Measurements from ENCODE around the gene C1orf35. TPM values are rescaled to one million over a fixed set of nuclear protein-coding genes. Genes with fewer than 3 reads are reported as not detected.
A peak's percentile ranks its signal among the peaks of the same experiment; 100 is the strongest.

Gene C1orf35
- total and polyA plus RNA-seq, 9 of the 15 experiments (the other 6 are each of a cell fraction or from before 2014, with no cell fraction given), result 3.2 to 48.7 (median 12.5) TPM

DNA sequence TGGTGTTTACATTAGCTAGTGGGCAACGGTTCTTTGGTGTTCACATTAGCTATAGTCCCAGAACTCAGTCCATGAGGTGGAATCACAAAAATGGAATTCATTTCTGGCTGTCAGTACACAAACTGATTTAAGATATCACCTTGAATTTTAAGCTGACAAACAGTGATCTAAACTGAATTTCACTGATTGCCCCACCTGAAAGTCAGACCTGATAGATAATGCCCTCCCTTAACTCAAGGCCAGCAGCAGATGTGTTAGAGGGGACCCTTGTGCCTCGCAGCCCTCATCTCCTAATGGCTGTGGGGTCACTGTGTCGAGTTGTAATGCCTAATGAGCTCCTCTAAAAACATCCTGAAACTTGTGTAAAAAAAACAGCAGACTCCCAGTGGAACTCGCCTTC lies 12.0 kb downstream of the C1orf35 start (continued):
- TF ChIP-seq ZFP36 (IDR thresholded peaks at IDR 0.05; ENCODE audit: low read depth, low read length, partially characterized antibody) (no peak), KLF10 (CRISPR knock-in tag; IDR thresholded peaks at IDR 0.05) (no peak), TCF7L2 (IDR thresholded peaks at IDR 0.05; ENCODE audit: low read depth, low read length) (no peak), PML (IDR thresholded peaks at IDR 0.05; ENCODE audit: low read length) (no peak), ZNF785 (CRISPR knock-in tag; IDR thresholded peaks at IDR 0.05) (no peak), ZNF830 (CRISPR knock-in tag; IDR thresholded peaks at IDR 0.05) (no peak), ZNF778 (CRISPR knock-in tag; IDR thresholded peaks at IDR 0.05) (no peak), ZC3H8 (IDR thresholded peaks at IDR 0.05) (no peak)
- TF ChIP-seq, protein P1, sequence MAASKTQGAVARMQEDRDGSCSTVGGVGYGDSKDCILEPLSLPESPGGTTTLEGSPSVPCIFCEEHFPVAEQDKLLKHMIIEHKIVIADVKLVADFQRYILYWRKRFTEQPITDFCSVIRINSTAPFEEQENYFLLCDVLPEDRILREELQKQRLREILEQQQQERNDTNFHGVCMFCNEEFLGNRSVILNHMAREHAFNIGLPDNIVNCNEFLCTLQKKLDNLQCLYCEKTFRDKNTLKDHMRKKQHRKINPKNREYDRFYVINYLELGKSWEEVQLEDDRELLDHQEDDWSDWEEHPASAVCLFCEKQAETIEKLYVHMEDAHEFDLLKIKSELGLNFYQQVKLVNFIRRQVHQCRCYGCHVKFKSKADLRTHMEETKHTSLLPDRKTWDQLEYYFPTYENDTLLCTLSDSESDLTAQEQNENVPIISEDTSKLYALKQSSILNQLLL (CRISPR knock-in tag; IDR thresholded peaks at IDR 0.05; ENCODE audit: borderline replicate concordance), result no peak

DNA sequence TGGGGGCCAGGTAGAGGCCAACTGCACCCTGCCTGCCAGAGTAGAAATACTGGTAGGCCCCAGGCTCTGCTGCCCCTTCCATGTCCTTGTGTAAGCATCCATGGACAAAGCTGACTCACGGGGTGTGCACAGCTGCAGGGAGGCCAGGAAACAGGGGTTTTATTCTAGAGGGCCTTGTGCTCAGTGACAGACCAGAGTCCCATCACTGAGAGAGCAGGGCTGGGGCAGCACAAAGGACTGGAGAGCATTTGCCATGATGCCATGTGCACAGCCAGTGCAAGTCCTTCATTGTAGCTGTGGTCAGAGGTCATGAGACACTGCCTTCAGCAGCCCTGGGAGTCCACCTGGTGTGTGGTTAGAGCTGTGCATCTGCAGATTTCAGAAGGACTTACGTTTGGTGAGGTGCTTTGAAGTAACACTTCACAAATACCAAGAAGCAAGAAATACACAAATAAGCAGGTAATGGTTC lies 12.5 kb downstream of the C1orf35 start:
- DNase-seq (ENCODE audit: extremely low read depth in 1 of 4, low spot score in 3 of 4) (no peak), FAIRE-seq (no peak), ATAC-seq (peak; percentile 7; the same call in 1 of the 3 replicates)
- H3K9ac ChIP-seq (ENCODE audit: insufficient read depth in 1 of 2, low read depth in 2 of 2, low read length in 2 of 2), result no peak overlapping the region
- peaks cover 93% of the 10 kb centered on the region for H3K36me3 ChIP-seq (ENCODE audit: control insufficient read depth, insufficient read depth, low read length)
- peaks cover 37% of the 10 kb centered on the region for H3K9me1 ChIP-seq (ENCODE audit: control insufficient read depth, insufficient read depth, low read length)
- no TSS peak for BruUV-seq (replicated peaks)
- H3K79me2 ChIP-seq (ENCODE audit: control insufficient read depth, insufficient read depth, low read length), result peaks cover 100% of the 10 kb centered on the region
- ChIA-PET CTCF (ENCODE audit: low intra/inter-chr PET ratio) (no interaction called here), POLR2A (interaction anchor here (0.9 to 7.1 kb wide), 6 partner anchors 7 to 42 kb away, joined by 3 to 92 read pairs (median 8); partner anchors contain the start of gene ARF1)
- WGBS (ENCODE audit: insufficient coverage, low coverage, missing lambda C conversion rate), result 70% methylated on average over 2 of the region's 2 CpGs
- H3K4me1 ChIP-seq (replicated peaks in 1 of 2; ENCODE audit: control insufficient read depth in 2 of 2, insufficient read depth in 2 of 2, low read length in 2 of 2), result peaks cover 29 to 34% of the 10 kb centered on the region in 2 experiments; a peak in 4 of 5 replicates
- H3K27ac ChIP-seq (ENCODE audit: extremely low read depth, low read depth, low read length), result no peak overlapping the region
- in situ Hi-C loops (cut with MboI), result no loop called here
- H2AFZ ChIP-seq (ENCODE audit: low read depth, low read length), result no peak overlapping the region
- H3K27me3 ChIP-seq (ENCODE audit: control insufficient read depth in 2 of 2, insufficient read depth in 2 of 2, low read length in 2 of 2), result no peaks in the 10 kb centered on the region
- no peak for TF ChIP-seq DPF2 (IDR thresholded peaks at IDR 0.05)
- no peak for TF ChIP-seq TEAD4 (IDR thresholded peaks at IDR 0.05; ENCODE audit: low read length)
- 0 out of 2 replicates have a peak, but pooled peaks have one; percentile 53 for TF ChIP-seq TEAD4 (CRISPR knock-in tag; IDR thresholded peaks at IDR 0.05; ENCODE audit: borderline replicate concordance)
- H3K9me3 ChIP-seq (replicated peaks; ENCODE audit: control insufficient read depth, insufficient read depth, low read depth, low read length), result peaks cover 17% of the 10 kb centered on the region
- H3K4me3 ChIP-seq, result no peak overlapping the region
- intact Hi-C loops (cut with micrococcal nuclease), result no loop called here
- H3K4me2 ChIP-seq (ENCODE audit: insufficient read depth, low read length), result no peak overlapping the region
- H4K20me1 ChIP-seq (replicated peaks; ENCODE audit: control insufficient read depth, insufficient read depth, low read length), result peaks cover 94% of the 10 kb centered on the region
